HG03378 (cell line): ENCODE results near the gene SMCO1.
"Not testable (repeated sequence)": the region's sequence is repeated elsewhere in the genome, so short reads cannot be mapped to it uniquely, and the experiment has no call there.

ENCODE experiments used
- ATAC-seq: cut with Tn5 transposase; IDR thresholded peaks from one replicate; pipeline ENCODE4 v1.9.1; 2021; ENCODE audit warnings: mild to moderate bottlenecking, moderate library complexity; ENCODE audit not compliant: unreplicated experiment

The SMCO1 gene, protein sequence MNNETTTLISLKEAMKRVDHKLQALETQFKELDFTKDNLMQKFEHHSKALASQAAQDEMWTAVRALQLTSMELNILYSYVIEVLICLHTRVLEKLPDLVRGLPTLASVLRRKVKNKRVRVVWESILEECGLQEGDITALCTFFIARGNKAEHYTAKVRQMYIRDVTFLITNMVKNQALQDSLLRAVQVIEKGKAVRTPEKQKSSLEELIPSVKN

DNA sequence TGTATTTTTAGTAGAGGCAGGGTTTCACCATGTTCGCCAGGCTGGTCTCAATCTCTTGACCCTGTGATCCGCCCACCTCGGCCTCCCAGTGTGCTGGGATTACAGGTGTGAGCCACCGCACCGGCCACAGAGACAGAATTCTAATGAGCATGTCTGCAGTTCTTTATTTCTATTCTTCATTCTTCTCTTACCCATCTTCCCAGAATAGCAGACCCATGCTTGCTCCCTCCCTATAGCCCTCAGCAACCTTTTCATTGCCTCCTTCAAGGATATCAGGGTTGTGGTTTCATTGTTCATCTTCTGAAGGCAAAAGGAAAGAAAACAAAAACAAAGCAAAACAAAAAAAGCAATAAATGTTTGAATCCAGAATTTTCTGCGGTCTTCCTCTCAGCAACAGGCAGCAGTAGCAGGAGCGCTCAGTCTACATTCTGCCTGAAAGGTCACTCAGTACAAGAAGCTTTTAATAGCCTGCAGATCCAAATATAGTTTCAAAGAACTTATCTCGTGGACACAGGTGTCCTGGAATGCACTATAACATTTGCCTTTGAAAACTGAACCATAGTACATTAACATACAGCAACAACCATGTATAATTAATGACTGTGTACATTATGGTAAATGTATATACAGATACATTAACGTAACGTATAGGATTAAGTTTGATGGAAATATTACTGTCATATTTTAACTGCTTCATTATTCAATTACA, at the start of gene SMCO1:
Gene SMCO1, minus strand, starts transcription at position 434 of the 709 bp plus-strand sequence. Its CDS starts 137 bp downstream, at position 297.
- no peak for ATAC-seq

DNA sequence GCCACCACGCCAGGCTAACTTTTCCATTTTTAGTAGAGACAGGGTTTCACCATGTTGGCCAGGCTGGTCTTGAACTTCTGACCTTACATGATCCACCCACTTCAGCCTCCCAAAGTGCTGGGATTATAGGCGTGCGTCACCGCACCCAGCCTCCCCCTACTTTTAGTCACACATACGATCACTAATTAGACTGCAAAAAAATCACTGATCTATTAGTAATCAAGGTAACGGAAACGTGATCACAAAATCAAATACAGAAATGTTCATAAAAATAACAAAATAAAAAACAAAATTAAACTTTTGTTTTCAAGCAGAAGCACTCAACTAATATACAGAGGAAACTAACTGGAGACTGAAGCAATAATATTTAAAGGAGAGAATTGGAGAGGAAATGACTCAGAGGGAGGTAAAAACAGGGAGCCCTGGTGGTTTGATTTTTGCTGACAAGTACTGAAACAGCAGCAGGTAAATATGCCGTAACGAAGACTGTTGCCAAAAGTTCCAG, 48.6 kb upstream of the SMCO1 start:
- ATAC-seq, result no peak

DNA sequence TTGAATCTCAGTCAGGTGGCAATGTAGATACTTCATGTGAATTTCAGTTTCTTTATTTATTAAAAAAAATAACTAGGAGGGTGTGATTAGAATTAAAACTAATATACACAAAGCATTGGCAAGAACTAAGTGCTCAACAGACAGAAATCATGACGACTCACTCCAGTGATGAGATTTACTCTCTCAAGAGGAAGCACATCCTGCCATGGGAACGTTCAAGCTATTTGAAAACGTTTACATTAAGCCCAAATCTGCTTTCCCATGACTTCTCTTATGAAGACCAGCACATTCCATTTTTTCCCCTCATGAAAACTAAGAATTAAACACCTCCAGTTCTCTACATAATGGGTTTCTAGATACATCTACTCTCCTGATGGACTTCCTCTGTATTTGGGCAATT, 44.7 kb upstream of the SMCO1 start:
- no peak for ATAC-seq

DNA sequence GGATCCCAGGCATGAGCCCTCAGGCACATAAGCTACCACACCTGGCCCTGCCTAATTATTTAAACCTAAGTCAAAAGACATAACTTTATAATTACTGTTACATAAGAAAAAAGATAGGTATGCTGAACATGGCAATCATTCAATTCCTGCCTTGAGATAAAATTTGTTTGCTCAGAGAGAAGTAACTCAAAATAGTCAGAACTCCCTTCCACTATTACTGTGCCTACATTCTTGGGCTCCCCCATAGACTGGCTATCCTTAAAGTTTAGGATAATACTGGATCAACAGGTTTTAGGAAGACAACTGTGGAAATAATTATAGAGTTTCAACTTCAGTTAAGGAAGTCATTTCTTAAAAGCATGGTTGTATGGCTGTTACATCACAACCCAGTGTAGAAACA, 43.3 kb upstream of the SMCO1 start:
- no peak for ATAC-seq

DNA sequence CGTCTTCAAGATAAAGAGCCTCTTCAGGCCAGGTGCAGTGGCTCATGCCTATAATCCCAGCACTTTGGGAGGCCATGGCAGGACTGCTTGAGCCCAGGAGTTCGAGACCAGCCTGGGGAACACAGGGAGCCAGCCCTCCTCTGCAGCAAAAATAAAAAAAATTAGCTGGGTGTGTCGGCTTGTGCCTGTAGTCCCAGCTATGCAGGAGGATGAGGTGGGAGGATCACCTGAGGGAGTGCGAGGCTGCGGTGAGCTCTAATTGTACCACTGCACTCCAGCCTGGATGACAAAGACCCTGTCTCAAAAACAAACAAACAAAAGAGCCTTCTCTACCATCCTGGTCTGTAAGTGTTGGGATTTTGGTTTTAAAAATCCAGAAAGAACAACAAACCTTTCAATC, 42.1 kb upstream of the SMCO1 start:
- no peak for ATAC-seq

DNA sequence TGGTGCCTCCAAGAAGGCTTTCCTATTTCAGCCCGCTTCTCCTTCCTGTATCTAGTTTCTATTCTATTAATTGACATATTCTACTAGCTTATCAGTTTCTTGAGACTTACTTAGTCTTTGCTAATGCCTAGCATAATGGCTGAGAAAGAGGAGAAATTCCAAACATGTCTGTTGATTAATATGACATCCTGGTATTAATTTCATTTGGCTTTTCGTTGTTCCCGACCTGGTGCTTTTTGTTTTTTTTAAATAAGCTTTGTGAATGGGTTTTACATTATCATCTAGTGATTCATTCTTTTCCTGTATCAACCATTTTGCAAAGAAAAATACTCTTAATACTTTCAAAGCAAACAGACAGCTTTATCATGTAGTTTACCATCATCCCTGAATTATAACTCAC, 40.1 kb upstream of the SMCO1 start:
- no peak for ATAC-seq

DNA sequence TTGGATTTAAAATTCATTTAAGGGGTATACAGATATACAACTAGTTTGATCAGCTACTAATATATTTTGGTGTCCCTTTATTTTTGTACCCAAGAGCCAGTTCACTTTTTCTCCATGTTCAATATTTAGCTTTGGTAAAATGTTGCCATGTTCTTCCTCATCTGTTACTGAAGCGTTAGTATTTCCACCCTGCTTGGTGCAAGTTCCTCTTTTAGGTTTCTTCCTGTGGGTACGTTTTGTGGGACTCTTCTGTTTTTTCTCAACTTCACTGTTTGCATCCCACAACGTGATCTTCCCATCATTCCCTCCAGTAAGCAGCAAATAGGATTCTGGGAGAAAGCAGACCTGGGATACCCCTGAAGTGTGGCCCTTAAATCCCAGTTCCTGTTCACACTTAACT, 39.1 kb upstream of the SMCO1 start:
- no peak for ATAC-seq

DNA sequence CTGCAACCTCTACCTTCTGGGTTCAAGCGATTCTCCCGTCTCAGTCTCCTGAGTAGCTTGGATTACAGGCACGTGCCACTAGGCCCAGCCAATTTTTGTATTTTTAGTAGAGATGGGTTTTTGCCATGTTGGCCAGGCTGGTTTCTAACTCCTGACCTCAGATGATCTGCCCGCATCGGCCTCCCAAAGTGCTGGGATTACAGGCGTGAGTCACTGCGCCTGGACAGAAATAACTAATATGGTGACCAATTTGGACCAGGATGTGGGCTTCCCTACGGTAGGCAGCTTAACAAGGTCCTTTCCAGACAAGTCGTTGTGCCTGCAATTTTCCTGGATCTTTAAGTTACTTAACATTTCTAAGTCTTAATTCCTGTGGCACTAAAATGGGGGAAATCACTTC, 38.4 kb upstream of the SMCO1 start:
- no peak for ATAC-seq

DNA sequence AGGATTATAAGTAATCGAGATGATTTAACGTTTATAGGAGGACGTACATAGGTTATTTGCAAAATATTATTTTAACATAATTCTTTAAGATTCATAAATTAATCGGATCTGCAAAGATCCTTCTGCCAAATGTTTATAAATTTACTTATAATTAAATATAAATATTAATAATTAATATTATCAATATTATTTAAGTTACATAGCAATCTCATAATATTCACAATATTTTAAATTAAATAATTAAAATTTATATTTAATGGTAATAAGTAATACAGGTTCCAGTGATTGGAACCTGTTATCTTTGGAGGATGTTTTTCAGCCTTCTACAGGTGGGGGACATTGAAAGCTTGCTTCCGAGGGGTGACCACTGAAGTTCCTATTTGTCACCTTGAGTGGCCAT, 37.1 kb upstream of the SMCO1 start:
- no peak for ATAC-seq

DNA sequence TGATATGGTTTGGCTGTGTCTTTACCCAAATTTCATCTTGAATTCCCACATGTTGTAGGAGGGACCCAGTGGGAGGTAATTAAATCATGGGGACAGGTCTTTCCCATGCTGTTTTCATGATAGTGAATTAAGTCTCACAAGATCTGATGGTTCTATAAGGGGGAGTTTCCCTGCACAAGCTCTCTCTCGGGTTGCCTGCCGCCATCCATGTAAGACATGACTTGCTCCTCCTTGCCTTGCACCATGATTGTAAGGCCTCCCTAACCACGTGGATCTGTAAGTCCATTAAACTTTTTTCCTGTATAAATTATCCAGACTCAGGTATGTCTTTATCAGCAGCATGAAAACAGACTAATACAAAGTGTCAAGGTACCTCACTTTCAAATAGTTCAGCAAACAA, 35.0 kb upstream of the SMCO1 start:
- not testable (repeated sequence) for ATAC-seq

DNA sequence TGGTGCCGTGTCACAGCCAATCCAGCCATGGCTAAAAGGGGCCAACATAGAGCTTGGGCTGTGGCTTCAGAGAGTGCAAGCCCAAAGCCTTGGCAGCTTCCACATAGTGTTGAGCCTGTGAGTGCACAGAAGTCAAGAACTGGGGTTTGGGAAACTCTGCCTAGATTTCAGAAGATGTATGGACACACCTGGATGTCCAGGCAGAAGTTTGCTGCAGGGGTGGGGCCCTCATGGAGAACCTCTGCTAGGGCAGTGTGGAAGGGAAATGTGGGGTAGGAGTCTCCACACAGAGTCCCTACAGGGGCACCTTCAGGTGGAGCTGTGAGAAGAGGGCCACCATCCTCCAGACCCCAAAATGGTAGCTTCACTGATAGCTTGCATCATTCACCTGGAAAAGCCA, 34.2 kb upstream of the SMCO1 start:
- ATAC-seq, result not testable (repeated sequence)

DNA sequence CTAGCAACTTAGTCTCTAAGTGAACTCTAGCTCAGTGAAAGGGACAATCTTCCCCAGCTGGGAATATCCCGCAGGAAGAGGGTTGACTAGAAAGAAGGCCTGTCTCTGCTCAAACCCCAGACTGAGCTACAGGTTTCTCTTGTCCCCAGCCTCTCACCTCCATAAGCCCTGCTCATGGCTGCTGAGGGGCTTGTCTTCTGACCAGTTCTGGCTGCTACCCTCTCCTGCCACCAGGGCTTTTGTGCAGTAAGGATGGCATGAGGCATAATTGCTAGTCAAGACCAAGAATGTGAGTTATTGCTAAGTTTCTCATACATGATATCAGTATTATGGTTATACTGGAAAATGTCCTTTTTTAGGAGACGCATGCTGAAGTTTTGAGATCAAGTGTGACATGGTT, 31.9 kb upstream of the SMCO1 start:
- no peak for ATAC-seq

DNA sequence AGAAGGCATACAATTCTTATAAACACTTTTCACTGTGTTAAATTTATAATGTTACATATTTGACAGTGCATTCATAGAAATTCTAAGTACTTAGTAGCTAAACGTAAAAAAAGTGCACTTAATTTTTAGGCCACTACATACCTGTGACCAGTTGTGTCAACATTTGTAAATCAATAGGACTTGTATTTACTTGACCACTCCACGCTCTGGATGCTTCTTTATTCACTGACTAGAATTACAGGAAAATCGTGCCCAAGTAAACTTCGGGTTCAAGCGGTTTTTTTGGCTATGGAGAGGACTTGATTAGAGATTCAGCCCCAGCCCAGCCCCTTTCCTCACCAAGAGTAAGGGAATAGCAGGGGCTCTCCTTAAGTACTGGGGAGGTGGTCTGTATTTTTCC, 31.4 kb upstream of the SMCO1 start:
- no peak for ATAC-seq

DNA sequence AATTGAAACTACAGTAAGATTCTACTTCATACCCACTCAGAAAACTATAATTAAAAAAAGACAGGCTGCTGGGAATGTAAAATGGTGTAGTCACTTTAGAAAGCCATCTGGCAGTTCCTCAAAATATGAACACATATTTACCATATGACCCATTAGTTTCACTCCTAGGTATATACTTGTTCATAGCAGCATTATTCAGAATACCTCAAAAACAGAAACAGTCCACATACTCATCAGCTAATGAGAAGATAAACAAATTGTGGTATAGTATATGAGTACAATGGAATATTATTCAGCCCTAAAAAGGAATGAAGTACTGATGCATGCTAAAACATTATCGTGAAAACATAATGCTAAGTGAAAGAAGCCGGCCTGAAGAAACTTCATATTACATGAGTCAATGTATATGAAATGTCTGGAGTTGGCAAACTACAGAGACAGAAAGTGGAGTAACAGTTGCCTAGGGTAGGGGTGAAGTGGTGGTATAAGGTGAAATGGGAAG, 29.4 kb upstream of the SMCO1 start:
- ATAC-seq, result no peak

DNA sequence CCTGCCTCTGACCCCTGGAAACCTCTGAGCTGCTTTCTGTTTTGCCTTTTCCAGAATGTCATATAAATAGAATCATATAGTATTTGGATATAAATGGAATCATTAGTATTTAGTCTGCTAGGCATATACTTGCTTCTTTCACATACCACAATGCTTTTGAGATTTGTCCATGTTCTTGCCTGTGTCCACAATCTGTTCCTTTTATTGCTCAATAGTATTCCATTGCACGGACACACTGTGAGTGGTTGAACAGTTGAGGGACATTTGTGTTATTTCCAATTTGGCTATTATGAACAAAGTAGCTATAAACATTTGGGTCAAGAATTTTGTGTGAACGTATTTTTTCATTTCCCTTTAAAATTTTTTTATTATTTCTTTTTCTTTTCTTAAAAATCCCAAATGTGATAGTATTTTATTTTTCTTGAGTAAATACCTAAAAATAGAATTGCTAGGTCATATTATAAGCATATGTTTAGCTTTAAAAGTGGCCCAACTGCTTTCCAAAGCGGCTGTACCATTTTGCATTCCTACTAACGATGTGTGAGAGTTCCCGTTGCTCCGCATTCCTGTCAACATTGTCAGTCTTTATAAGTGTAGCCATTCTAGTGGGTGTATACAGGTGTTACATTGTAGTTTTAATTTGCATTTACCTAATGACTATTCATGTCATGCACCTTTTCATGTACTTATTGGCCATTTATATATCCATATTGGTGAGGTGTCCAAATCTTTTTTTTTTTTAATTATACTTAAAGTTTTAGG, 26.7 kb upstream of the SMCO1 start:
- ATAC-seq, result no peak

DNA sequence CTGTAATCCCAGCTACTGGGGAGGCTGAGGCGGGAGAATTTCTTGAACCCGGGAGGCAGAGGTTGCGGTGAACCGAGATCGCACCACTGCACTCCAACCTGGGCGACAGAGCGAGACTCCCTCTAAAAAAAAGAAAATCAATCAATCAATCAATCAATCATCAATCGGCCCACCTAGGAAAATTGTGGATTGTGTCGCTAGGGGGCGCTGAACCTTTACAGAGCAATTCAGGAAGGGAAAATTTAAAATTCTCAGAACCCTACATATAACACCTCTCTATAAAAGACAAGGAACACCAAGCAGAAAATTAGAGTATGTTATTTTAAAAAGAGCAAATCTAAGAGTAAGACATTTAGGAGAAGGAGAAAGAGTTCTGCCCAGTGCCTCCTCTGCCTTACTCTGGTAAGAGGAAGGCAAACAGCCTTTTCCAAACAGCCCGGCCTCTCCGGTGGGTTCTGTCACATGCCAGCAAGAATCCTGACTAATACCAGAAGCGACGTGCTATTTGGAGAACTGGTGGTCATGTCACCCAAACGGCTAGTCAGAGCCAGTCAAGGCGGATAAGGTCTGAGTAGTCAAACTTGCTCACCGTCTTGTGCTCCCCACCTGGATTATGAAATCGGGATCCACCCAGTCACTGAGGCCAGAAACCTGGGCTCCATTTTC, 22.3 kb upstream of the SMCO1 start:
- ATAC-seq, result no peak

DNA sequence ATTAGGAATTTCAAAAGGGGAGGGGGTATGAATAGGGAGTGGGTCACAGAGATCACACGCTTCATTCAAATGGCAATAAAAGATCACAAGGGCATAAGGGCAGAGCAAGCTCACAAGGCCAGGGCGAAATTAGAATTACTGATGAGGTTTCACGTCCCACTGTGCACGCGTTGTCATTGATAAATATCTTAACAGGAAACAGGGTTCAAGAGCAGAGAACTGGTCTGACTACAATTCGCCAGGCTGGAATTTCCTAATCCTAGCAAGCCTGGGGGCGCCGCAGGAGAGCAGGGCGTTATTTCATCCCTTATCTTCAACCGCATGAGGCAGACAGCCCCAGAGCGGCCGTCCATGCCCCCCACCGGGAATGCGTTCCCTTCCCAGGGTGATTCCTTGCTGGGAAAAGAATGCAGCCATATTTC, 18.1 kb upstream of the SMCO1 start:
- ATAC-seq, result no peak

DNA sequence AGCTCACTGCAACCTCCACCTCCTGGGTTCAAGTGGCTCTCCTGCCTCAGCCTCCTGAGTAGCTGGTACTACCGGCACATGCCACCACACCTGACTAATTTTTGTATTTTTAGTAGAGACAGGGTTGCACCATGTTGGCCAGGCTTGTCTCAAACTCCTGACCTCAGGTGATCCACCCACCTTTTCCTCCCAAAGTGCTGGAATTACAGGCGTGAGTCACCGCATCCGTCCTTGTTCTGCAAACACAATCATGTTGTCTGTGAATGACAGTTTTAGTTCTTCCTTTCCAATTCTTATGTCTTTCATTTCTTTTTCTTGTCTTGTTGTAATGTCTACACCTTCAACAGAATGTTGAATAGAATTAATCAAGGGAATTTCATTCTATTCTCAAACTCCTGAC, 16.3 kb upstream of the SMCO1 start:
- ATAC-seq, result no peak

DNA sequence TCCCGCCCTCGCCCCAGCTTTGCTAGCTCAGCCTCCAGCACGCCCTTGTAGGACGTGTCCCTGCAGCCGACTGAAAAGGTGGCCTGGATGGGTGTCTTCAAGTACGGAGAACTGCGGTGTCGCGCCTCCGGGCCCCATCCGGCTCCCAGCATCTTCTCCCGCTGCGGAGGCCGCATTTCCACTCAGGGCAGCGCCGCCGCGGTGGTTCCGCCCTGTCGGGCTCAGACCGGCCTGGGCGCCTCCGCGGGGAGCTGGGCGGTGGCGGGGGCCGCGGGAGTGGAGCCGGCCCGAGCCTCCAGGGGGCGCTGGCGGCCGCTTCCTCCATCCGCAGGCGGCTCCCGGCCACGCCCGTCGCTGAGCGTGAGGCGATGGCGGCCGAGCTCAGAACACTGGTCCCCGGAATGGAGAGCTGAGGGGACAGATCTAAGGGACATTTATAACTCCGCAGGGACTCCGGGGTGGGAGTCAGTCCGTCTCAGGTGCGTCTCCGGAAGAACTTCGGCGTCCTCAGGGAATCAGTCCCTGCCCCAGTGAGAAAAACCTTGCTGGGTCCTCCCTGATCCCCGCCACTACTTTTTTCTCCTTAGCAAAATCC, 13.6 kb upstream of the SMCO1 start:
- ATAC-seq, result peak; percentile 55

DNA sequence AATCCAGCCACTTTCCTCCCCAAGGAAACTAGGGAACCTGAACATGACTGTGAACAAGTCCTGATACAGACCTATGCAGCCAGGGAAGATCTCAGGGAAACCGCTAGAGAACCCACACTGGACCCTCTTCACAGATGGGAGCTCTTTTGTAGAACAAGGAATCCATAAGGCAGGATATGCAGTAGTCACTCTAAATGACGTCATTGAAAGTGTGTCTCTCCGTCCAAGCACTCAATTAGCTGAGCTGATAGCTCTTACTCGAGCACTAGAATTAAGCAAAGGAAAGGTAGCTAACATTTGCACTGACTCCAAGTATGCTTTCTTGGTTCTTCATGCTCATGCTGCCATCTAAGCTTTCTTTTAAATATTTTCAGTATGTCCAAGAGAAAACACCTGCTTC, 10.0 kb upstream of the SMCO1 start:
- ATAC-seq, result no peak

DNA sequence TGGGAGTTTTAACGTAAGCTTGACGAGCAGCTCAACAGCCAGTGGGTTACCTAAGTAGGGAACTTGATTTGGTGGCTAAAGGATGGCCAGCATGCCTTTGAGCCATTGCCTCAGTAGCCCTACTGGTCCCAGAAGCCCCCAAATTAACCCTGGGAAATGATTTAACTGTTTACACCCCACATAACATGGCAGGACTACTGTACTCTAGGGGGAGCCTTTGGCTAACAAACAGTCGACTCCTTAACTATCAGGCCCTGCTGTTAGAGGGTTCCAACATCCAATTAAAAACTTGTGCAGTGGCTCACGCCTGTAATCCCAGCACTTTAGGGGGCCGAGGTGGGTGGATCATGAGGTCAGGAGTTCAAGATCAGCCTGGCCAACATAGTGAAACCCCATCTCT, 9.4 kb upstream of the SMCO1 start:
- ATAC-seq, result no peak
